Measurements from ENCODE around the gene CATSPERD.

Gene CATSPERD

GRCh38 chr19:5803752-5804515, 83.5 kb downstream of the CATSPERD start:
- TF ChIP-seq CTCF (IDR thresholded peaks at IDR 0.05; ENCODE audit: low read depth, low read length) = peak; percentile 87
- peak; percentile 37 for DNase-seq (ENCODE audit: extremely low read depth, low read depth)

- no peak for TF ChIP-seq CTCF (IDR thresholded peaks at IDR 0.05; ENCODE audit: low read depth, low read length)
Measured at GRCh38 chr19:5804516-5805461, 84.4 kb downstream of the CATSPERD start, which contains the start of gene NRTN. NRTN (plus strand) TSS chr19:5805067; CDS start chr19:5824166, 19,099 bp downstream.

GRCh38 chr19:5805462-5806132, 85.2 kb downstream of the CATSPERD start:
- TF ChIP-seq CTCF (IDR thresholded peaks at IDR 0.05; ENCODE audit: low read depth, low read length) = peak; percentile 69
- DNase-seq (ENCODE audit: extremely low read depth, low read depth) = no peak

More at GRCh38 chr19:5804516-5805461, 84.4 kb downstream of the CATSPERD start, which contains the start of gene NRTN:
- DNase-seq (ENCODE audit: extremely low read depth, low read depth) = no peak

GRCh38 chr19:5806133-5806489, 85.7 kb downstream of the CATSPERD start:
- DNase-seq (ENCODE audit: extremely low read depth, low read depth) = no peak
- TF ChIP-seq CTCF (IDR thresholded peaks at IDR 0.05; ENCODE audit: low read depth, low read length) = no peak

- DNase-seq (ENCODE audit: extremely low read depth, low read depth) = no peak
- no peak for TF ChIP-seq CTCF (IDR thresholded peaks at IDR 0.05; ENCODE audit: low read depth, low read length)
Measured at GRCh38 chr19:5806905-5807304, 86.5 kb downstream of the CATSPERD start.

- TF ChIP-seq CTCF (IDR thresholded peaks at IDR 0.05; ENCODE audit: low read depth, low read length) = no peak
Measured at GRCh38 chr19:5808120-5808816, 87.8 kb downstream of the CATSPERD start.

More at GRCh38 chr19:5808120-5808816, 87.8 kb downstream of the CATSPERD start:
- DNase-seq (ENCODE audit: extremely low read depth, low read depth) = no peak
